B cell (primary cell): ENCODE measurements around the gene DDX10. TPM values are rescaled to one million over a fixed set of nuclear protein-coding genes. Genes with fewer than 3 reads are reported as not detected.

Source experiments
- ATAC-seq: fragments of 200-7000 bp; cut with Tn5 transposase; one replicate; pipeline ENCODE4 v1.10.0; 2021; ENCODE audit warnings: low read depth, mild to moderate bottlenecking, moderate number of reproducible peaks, moderate library complexity
- CTCF ChIA-PET: fragments of 350-600 bp; sonication (Branson Sonifier 250); formaldehyde crosslinking; loops from one replicate; lab custom pipeline; 2021; ENCODE audit warnings: antibody characterized with exemption, inconsistent platforms; lab: Charles Lee
- POLR2A ChIA-PET: fragments of 350-600 bp; sonication (Branson Sonifier 250); formaldehyde crosslinking; loops from one replicate; lab custom pipeline; 2021; ENCODE audit warnings: antibody characterized with exemption; lab: Charles Lee
- DNase-seq: peaks from one replicate; pipeline ENCODE4 v3.0.0; 2013
- H2AFZ ChIP-seq: 2 replicates; pipeline ENCODE4 v1.6.1; 2012; ENCODE audit warnings: mild to moderate bottlenecking, low read depth, low read length; ENCODE audit not compliant: insufficient read depth, poor library complexity, severe bottlenecking
- H3K27ac ChIP-seq, 2 donors: 1 replicate in 1 of 2; 2 replicates in 1 of 2; pipeline ENCODE4 v1.5.1; 2012 to 2013; ENCODE audit warnings: low read length in 2 of 2, mild to moderate bottlenecking in 2 of 2, moderate library complexity in 1 of 2
- H3K27me3 ChIP-seq, 4 experiments: fragments of 200-600 bp in 1 of 4; sonication (generic) in 1 of 4; replicated peaks in 1 of 4; 1 replicate in 2 of 4; 2 replicates in 2 of 4; pipeline versions ENCODE4 v1.6.1 to v1.7.0; 2013 to 2016; ENCODE audit warnings: low read length in 3 of 4, mild to moderate bottlenecking in 2 of 4, mixed read lengths in 1 of 4, moderate library complexity in 1 of 4; ENCODE audit not compliant: insufficient read depth in 4 of 4, control insufficient read depth in 3 of 4; ENCODE audit errors: control extremely low read depth in 1 of 4
- H3K36me3 ChIP-seq, 2 experiments: replicated peaks in 1 of 2; 1 replicate in 1 of 2; 2 replicates in 1 of 2; pipeline versions ENCODE4 v1.6.1 to v1.7.1; 2013; ENCODE audit warnings: low read length in 1 of 2; ENCODE audit not compliant: insufficient read depth in 2 of 2, control insufficient read depth in 1 of 2; ENCODE audit errors: control extremely low read depth in 1 of 2, extremely low read depth in 1 of 2
- H3K4me1 ChIP-seq, 2 donors: fragments of 200-600 bp in 1 of 2; sonication (generic) in 1 of 2; 1 replicate in 1 of 2; 2 replicates in 1 of 2; pipeline versions ENCODE4 v1.5.1 to v1.6.1; 2013 to 2017; ENCODE audit warnings: low read length in 2 of 2; ENCODE audit not compliant: control insufficient read depth in 2 of 2, insufficient read depth in 2 of 2
- H3K4me2 ChIP-seq: replicated peaks from 2 replicates; pipeline ENCODE3; 2012; ENCODE audit warnings: mild to moderate bottlenecking, low read depth, low read length; ENCODE audit not compliant: poor library complexity, severe bottlenecking
- H3K4me3 ChIP-seq, 5 experiments: fragments of 200-600 bp in 1 of 5; sonication (generic) in 1 of 5; 1 replicate in 3 of 5; 2 replicates in 2 of 5; pipeline versions ENCODE4 v1.5.1 to v1.7.0; 2011 to 2016; ENCODE audit warnings: low read length in 4 of 5, mild to moderate bottlenecking in 4 of 5, low read depth in 2 of 5, control low read depth in 1 of 5, moderate library complexity in 1 of 5; ENCODE audit not compliant: insufficient read depth in 1 of 5; ENCODE audit errors: control extremely low read depth in 1 of 5, extremely low read depth in 1 of 5
- H3K79me2 ChIP-seq: fragments of 200-600 bp; sonication (generic); one replicate; pipeline ENCODE4 v1.6.0; 2016; ENCODE audit warnings: low read length; ENCODE audit not compliant: control insufficient read depth, insufficient read depth
- H3K9ac ChIP-seq: fragments of 200-600 bp; sonication (generic); 2 replicates; pipeline ENCODE4 v1.6.1; 2017; ENCODE audit warnings: mild to moderate bottlenecking, low read length, moderate library complexity
- H3K9me3 ChIP-seq, 3 donors: one replicate each; pipeline versions ENCODE4 v1.6.1 to v1.7.1; 2013; ENCODE audit warnings: low read length in 2 of 3; ENCODE audit not compliant: control insufficient read depth in 2 of 3, insufficient read depth in 1 of 3; ENCODE audit errors: control extremely low read depth in 1 of 3
- H4K20me1 ChIP-seq: 2 replicates; pipeline ENCODE4 v1.6.0; 2012; ENCODE audit warnings: mild to moderate bottlenecking, low read length; ENCODE audit not compliant: insufficient read depth, control insufficient read depth, poor library complexity, severe bottlenecking
- H3K27ac Mint-ChIP-seq: one replicate; pipeline ENCODE4 v1.8.0; 2021; ENCODE audit warnings: mixed read lengths
- H3K27me3 Mint-ChIP-seq: one replicate; pipeline ENCODE4 v1.8.0; 2021; ENCODE audit warnings: mixed read lengths
- H3K4me1 Mint-ChIP-seq: one replicate; pipeline ENCODE4 v1.8.0; 2021; ENCODE audit warnings: mixed read lengths
- H3K4me3 Mint-ChIP-seq: one replicate; pipeline ENCODE4 v1.8.0; 2021; ENCODE audit warnings: mixed read lengths
- H3K9me3 Mint-ChIP-seq: one replicate; pipeline ENCODE4 v1.8.0; 2022; ENCODE audit warnings: mixed read lengths; ENCODE audit not compliant: insufficient read depth
- CTCF ChIP-seq: fragments of 200-600 bp; IDR thresholded peaks from one replicate; pipeline ENCODE4 v1.8.0; 2022; ENCODE audit warnings: antibody characterized with exemption, mild to moderate bottlenecking
- EZH2 ChIP-seq: IDR thresholded peaks from 2 replicates; pipeline ENCODE4 v1.6.1; 2012; ENCODE audit warnings: borderline replicate concordance, low read depth, mild to moderate bottlenecking, moderate library complexity, low read length; ENCODE audit not compliant: insufficient read depth, poor library complexity, severe bottlenecking
- WGBS: methylation state at CpG from one replicate; pipeline ENCODE4 v1.1.5; 2013; ENCODE audit warnings: missing lambda C conversion rate; ENCODE audit not compliant: insufficient coverage; 5-methylcytosine and 5-hydroxymethylcytosine counted together
- intact Hi-C: fragments of 100-400 bp; cut with micrococcal nuclease; formaldehyde crosslinking; loops from one replicate; pipeline ENCODE4 v1.10.0; 2022
- polyA plus RNA-seq: library from polyadenylated mRNA; depleted of rRNA; stranded (reverse); fragments of >200 nt; gene quantifications from 2 replicates; pipeline ENCODE4 v1.2.3, GENCODE V29; 2012
- total RNA-seq, 2 donors: library from RNA; stranded (reverse); fragments of 120-200 nt in 1 of 2; gene quantifications; 1 replicate in 1 of 2; 2 replicates in 1 of 2; pipeline versions ENCODE4 v1.2.3 to v1.2.4, GENCODE V29; 2013 to 2022

DDX10 gene
- total and polyA plus RNA-seq, 2 donors (not counting 1 experiment from before 2014, with no cell fraction given) = 15.6 to 30.6 TPM

GRCh38 chr11:108703916-108704315, 39.0 kb downstream of the DDX10 start:
- Histone ChIP-seq H2AFZ (no peak overlapping the region), H3K36me3 (peaks cover 24 to 51% of the 10 kb centered on the region in 2 experiments), H3K9ac (no peak overlapping the region), H3K4me2 (no peak overlapping the region), H3K9me3 (peaks cover 5 to 10% (median 6%) of the 10 kb centered on the region in 3 donors), H3K27ac (no peak overlapping the region), H3K4me3 (no peak overlapping the region), H3K4me1 (no peaks in the 10 kb centered on the region), H3K27me3 (no peaks in the 10 kb centered on the region), H4K20me1 (no peaks in the 10 kb centered on the region), H3K79me2 (no peaks in the 10 kb centered on the region)
- TF ChIP-seq CTCF (no peak), EZH2 (no peak)
- no peak for DNase-seq
- Mint-ChIP-seq H3K27me3 (no peaks in the 10 kb centered on the region), H3K27ac (no peak overlapping the region), H3K9me3 (peaks cover 3% of the 10 kb centered on the region), H3K4me3 (no peak overlapping the region), H3K4me1 (no peaks in the 10 kb centered on the region)
- intact Hi-C loops = no loop called here
- CTCF ChIA-PET = interaction anchor here (1.3 kb wide), 1 partner anchor 9 kb away, joined by 3 read pairs; no protein-coding TSS in a partner anchor
- no peak for ATAC-seq
- POLR2A ChIA-PET = no interaction called here

- Mint-ChIP-seq H3K4me1 (no peaks in the 10 kb centered on the region), H3K27ac (no peak overlapping the region), H3K27me3 (no peaks in the 10 kb centered on the region), H3K9me3 (peaks cover 4% of the 10 kb centered on the region), H3K4me3 (no peak overlapping the region)
- 90% methylated on average over 2 of the region's 2 CpGs for WGBS
- no peaks in the 10 kb centered on the region for H4K20me1 ChIP-seq
- H3K4me1 ChIP-seq = no peaks in the 10 kb centered on the region
- DNase-seq = no peak
- H3K36me3 ChIP-seq = peaks cover 17 to 48% of the 10 kb centered on the region in 2 experiments
- no peak overlapping the region for H3K9ac ChIP-seq
- no peaks in the 10 kb centered on the region for H3K79me2 ChIP-seq
- H2AFZ ChIP-seq = no peak overlapping the region
- no peaks in the 10 kb centered on the region for H3K27me3 ChIP-seq
- ATAC-seq = no peak
- POLR2A ChIA-PET = no interaction called here
- no peak overlapping the region for H3K27ac ChIP-seq
- H3K4me3 ChIP-seq = no peak overlapping the region
- no peak overlapping the region for H3K4me2 ChIP-seq
- intact Hi-C loops = no loop called here
- CTCF ChIA-PET = no interaction called here
- TF ChIP-seq EZH2 (no peak), CTCF (no peak)
- peaks cover 5 to 12% (median 7%) of the 10 kb centered on the region in 3 donors for H3K9me3 ChIP-seq
Observed at GRCh38 chr11:108705061-108705460, 40.2 kb downstream of the DDX10 start.
